ENCODE data around the gene WDPCP.

DNA sequence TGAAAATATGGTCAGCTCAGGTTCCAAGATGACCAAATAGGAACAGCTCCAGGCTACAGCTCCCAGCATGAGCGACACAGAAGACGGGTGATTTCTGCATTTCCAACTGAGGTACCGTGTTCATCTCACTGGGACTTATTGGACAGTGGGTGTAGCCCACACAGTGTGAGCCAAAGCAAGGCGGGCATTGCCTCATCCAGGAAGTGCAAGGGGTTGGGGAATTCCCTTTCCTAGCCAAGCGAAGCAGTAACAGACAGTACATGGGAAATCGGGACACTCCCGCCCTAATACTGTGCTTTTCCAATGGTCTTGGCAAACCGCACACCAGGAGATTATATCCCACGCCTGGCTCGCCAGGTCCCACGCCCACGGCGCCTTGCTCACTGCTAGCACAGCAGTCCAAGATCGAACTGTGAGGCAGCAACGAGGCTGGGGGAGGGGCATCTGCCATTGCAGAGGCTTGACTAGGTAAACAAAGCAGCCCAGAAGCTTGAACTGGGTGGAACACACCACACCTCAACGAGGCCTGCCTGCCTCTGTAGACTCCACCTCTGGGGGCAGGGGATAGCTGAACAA is 57.5 kb downstream of the WDPCP start:
- TF ChIP-seq, protein P1, sequence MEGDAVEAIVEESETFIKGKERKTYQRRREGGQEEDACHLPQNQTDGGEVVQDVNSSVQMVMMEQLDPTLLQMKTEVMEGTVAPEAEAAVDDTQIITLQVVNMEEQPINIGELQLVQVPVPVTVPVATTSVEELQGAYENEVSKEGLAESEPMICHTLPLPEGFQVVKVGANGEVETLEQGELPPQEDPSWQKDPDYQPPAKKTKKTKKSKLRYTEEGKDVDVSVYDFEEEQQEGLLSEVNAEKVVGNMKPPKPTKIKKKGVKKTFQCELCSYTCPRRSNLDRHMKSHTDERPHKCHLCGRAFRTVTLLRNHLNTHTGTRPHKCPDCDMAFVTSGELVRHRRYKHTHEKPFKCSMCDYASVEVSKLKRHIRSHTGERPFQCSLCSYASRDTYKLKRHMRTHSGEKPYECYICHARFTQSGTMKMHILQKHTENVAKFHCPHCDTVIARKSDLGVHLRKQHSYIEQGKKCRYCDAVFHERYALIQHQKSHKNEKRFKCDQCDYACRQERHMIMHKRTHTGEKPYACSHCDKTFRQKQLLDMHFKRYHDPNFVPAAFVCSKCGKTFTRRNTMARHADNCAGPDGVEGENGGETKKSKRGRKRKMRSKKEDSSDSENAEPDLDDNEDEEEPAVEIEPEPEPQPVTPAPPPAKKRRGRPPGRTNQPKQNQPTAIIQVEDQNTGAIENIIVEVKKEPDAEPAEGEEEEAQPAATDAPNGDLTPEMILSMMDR (IDR thresholded peaks at IDR 0.05), result no peak
- TF ChIP-seq POLR2A (IDR thresholded peaks at IDR 0.05), result no peak
